Spleen (tissue), 7 donors: ENCODE results near the gene GNB1.

ENCODE experiments used
- CTCF ChIP-seq, 11 experiments: fragments of 200-600 bp in 7 of 11; fragments of 450-650 bp in 4 of 11; sonication (generic) in 4 of 11; IDR thresholded peaks in 8 of 11; conservative IDR thresholded peaks in 3 of 11; 1 replicate in 7 of 11; 2 replicates in 4 of 11; pipeline versions ENCODE4 v1.4.0 to v1.8.0; 2016 to 2021; ENCODE audit warnings: antibody characterized with exemption in 11 of 11, inconsistent platforms in 4 of 11, mild to moderate bottlenecking in 1 of 11
- POLR2A ChIP-seq, 3 donors: fragments of 450-650 bp; IDR thresholded peaks; one replicate each; pipeline ENCODE4 v1.5.1; 2017; ENCODE audit warnings: antibody characterized with exemption in 3 of 3, mild to moderate bottlenecking in 1 of 3
- POLR2AphosphoS5 ChIP-seq, 3 donors: sonication (generic); formaldehyde crosslinking; IDR thresholded peaks; one replicate each; pipeline ENCODE4 v1.5.1; 2017; ENCODE audit warnings: antibody characterized with exemption in 3 of 3
- donor health status: DM: no; HTN: no; CAD: no; lungs with moderate emphysema.
- donor health status: DM: no; HTN: no; CAD: no.
- donor health status: DM: no; HTN: no; CAD: no.

GRCh38 chr1:1764876-1765470 lies 125.9 kb downstream of the GNB1 start:
- no peak for TF ChIP-seq POLR2AphosphoS5 (IDR thresholded peaks at IDR 0.05)
- TF ChIP-seq CTCF (IDR thresholded peaks at IDR 0.05 in 8 of 11, conservative IDR thresholded peaks at IDR 0.05 in 3 of 11), result no peak
- TF ChIP-seq POLR2A (IDR thresholded peaks at IDR 0.05), result no peak
